Stimulated activated CD4-positive, alpha-beta T cell treated with anti-CD3 and anti-CD28 coated beads, Interleukin-12 subunit alpha, Interleukin-12 subunit beta, amount 100 ng/mL, for 24 hours (primary cell): ENCODE results near the gene CCL16.

Experiments used
- DNase-seq, 2 experiments: peaks; one replicate each; pipeline ENCODE4 v3.0.0-alpha.2; 2020; ENCODE audit warnings: low read depth in 2 of 2

The CCL16 gene

GRCh38 chr17:35986643-35987042, 5.3 kb upstream of the CCL16 start, which contains the start of gene CCL14:
Gene CCL14, minus strand, starts transcription at chr17:35986729. Its CDS starts 80 bp downstream, at chr17:35986649.
- DNase-seq, result no peak

DNA sequence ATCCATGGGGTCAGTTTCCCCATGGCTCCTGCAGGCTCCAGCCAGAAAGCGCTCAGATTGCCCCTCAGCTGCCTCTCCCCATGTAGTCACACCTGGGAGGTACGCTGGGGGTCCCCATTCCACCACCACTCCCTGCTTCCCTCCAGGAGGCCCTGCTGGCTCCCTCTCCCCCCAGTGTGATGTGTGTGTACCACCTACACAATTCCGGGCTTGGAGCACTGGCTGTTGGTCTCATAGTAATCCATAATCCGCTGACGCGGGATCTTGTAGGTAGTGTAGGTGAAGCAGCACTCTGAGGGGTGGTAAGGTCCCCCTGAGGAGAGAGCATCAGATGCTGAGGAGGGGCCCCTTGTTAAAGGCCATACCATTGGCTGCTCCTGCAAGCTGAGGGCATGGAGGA, 2.8 kb upstream of the CCL16 start:
- no peak for DNase-seq

GRCh38 chr17:35982409-35983191, 1.3 kb upstream of the CCL16 start:
- DNase-seq, result no peak

GRCh38 chr17:35981908-35982330, 622 bp upstream of the CCL16 start:
- no peak for DNase-seq

- DNase-seq, result no peak
Measured at GRCh38 chr17:35978346-35978745, 3.0 kb downstream of the CCL16 start.

DNA sequence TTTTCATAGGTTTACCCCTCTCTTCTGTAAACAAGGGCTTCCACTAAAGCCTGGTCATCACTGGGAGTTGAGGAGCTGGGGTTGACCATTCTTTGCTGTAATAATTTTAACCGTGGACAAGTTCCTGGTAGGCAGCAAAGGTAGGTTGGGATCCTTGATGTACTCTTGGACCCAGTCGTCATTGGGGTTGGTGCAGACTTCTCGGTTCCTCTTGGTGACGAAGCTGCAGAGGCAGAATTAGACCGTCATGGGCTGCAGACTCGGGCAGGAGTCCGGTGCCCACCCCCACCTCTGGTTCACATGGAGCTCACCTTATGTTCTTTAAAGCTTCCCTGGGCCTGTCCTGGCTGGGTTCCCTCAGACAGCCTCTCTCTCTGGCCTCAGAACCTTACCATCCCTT, 3.8 kb downstream of the CCL16 start:
- DNase-seq, result no peak

DNA sequence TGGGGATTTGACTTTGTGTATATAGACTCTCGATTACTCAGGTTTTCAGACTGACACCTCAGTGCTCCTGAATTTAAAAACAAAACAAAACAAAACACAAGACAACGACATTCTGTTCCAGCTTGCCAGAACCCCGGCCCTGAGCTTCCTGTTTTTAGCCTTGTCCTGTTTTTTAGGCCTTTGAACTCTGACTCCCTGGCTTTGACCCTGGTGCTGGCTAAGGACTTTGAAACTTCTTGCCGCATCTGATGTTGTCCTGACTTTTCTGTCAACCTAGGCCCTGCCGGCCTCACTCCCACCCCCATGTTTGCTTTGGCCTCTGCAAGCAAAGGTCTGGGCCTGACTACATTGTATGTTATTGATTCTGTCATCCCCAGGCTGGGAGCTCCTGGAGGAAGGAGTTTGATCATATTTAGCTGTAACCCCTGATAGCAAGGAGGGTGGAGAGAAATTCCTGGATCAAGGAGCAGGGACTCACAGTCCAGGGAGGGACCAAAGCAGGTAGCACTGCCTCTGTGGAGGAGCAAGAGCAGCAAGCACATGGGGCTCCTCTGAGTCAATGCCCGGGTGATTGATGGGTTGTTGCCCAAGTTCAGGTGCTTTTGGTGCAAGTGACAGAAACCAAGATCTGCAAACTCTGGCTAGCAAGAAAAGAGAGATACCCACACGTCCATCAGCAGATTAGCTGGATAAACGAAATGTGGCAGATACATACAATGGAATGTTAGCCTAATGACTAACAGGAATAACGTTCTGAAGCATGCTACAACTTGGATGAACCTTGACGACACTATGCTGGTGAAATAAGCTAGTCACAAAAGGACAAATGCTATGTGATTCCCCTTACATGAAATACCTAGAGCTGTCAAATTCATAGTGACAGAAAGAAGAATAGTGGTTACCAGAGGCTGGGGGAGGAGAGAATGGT, 7.7 kb downstream of the CCL16 start:
- DNase-seq, result no peak

- DNase-seq, result no peak
Measured at GRCh38 chr17:35972945-35973332, 8.4 kb downstream of the CCL16 start.

DNA sequence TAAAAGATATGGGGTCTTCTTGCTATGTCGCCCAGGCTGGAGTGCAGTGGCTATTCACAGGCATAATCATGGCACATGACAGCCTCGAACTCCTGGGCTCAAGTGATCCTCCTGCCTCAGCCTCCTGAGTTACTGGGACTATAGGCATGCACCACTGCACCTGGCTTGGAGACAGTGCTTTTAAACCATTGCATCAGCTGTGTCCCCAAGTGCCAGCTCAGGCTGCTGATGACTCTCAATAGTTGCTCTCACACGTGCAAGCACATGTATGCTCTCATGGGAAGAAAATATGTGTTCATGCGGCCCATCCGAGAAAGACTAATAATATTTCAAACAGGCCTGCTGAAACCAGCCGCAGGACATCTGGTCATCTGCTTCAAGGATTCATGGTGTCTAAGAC, 8.8 kb downstream of the CCL16 start:
- no peak for DNase-seq

GRCh38 chr17:35972066-35972465, 9.2 kb downstream of the CCL16 start:
- DNase-seq, result no peak

DNA sequence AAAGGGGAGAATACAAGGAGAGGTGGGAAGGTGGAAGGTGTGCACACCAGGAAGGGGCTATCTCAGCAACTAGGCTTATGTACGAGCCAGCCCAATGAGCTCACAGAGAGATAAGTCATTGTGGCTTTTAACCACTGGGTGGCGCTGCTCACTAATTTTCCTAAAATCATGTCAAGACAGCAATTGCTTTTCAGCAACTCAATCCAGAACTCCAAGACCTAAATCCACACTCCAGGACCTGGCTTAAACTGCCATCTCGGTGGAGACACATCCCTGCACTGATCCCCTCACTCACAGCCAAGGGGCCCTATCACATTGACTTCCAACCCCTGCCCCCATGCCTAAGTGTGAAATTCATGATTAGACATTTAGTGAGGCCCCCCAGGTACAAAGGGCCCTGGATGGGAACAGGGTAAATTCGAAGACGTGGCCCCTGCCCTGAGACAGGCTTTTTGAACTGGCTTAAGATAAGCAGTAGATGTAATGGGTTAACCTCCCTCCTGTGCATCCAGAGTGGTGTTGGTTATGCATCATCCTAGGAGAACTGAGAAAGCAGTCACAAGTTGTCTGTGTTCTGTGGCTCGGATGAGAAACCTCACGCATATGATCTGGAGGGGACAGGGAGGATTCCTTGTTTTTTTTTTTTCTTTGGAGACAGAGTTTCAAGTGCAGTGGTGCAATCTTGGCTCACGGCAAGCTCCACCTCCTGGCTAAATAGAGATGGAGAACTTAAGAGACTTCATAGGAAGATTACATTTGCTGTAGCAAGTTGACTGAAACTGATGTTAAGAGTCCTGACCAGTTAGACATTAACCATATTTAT, 11.5 kb downstream of the CCL16 start:
- DNase-seq, result peak; percentile 33 to 76

- DNase-seq, result no peak
Measured at GRCh38 chr17:35968520-35969054, 12.7 kb downstream of the CCL16 start.

DNA sequence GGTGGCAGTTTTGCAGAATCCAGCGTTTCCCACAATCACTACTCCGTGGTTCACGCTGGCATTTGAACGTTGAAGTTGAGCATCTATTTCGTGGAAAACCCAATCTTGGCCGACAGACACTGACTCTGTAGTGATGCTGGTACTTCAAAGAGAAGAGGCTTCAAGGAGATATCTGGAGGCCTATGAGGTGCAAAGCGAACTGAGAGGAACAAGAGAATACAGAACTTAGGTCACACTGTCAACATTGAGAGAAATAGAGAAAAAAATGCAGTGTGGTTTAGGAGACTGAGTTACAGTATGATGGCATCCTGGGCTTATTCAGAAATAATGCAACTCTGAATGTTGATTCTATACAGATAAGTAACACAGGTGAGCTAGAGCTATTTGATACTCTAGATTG, 16.0 kb downstream of the CCL16 start:
- no peak for DNase-seq

DNA sequence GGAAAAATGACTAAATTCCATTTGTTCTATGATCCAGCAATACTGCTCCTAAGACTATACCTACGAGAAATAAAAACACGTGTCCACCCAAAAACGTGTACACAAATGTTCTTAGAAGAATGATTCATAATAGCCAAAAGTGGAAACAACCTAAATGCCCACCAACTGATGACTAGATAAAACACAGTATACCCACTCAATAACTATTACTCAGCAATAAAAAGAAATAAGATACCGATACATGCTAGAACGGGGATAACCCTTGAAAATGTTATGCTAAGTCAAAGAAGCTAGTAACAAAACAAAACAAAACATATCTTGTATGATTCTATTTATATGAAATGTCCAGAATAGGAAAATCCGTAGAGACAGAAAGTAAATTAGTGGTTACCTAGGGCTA, 17.6 kb downstream of the CCL16 start:
- DNase-seq, result no peak

DNA sequence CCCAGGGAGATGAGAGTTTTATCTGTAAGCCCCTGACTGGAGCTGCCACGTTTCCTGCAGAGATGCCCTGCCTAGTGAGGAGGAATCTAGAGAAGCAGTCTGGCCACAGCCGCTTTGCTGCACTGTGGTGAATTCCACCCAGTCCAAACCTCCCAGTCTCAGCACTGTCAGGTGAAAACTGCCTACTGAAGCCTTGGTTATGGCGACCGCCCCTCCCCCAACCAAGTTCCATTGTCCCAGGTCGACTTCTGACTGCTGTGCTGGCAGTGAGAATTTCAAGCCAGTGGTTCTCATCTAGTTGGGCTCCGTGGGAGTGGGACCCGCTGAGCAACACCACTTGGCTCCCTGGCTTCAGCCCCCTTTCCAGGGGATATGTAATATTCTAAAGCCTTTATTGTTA, 27.6 kb downstream of the CCL16 start:
- no peak for DNase-seq

DNA sequence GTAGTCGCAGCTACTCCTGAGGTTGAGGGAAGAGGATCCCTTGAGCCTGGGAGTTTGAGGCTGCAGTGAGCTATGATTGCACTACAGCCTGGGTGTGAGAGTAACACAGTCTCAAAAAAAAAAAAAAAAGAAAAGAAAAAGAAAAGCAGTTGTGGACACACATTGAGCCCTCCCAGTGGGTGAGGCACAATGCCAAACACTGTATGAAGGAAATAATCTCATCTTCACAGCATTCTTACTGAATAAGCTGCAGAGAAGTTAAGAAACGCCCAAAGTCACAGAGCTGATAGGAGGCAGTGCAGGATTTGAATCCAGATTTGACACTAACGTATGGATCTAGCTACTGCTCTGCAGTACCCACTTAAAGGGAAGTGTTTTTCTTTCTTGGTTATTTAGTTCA, 31.9 kb downstream of the CCL16 start:
- DNase-seq, result no peak

DNA sequence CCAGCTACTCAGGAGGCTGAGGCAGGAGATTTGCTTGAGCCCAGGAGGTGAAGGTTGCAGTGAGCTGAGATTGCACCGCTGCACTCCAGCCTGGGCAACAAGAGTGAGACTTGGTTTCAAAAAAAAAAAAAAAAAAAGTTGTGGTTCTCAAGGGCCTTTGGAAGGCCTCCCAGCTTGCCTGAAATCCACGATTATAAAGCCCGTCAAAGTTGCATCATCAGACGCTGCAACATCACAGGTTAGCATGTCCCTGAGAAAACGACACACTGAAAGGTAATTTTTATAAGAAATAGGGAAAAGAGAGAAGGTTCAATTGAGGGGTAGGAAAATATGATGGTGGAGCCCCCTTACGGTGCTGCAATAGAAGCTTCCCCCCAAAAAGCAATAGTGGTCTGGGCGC, 33.2 kb downstream of the CCL16 start:
- no peak for DNase-seq

- DNase-seq, result peak; percentile 12 to 39
Measured at GRCh38 chr17:35947156-35947585, 34.1 kb downstream of the CCL16 start.

GRCh38 chr17:35944151-35944550, 37.1 kb downstream of the CCL16 start:
- DNase-seq, result no peak

GRCh38 chr17:35943537-35943936, 37.8 kb downstream of the CCL16 start, which contains the start of gene LYZL6:
Gene LYZL6, minus strand, starts transcription at chr17:35943713. Its CDS starts 4,357 bp downstream, at chr17:35939356.
- no peak for DNase-seq

GRCh38 chr17:35942588-35943186, 38.6 kb downstream of the CCL16 start:
- DNase-seq, result no peak
